ENCODE data around the gene SLC25A22. TPM values are rescaled to one million over a fixed set of nuclear protein-coding genes. Genes with fewer than 3 reads are reported as not detected.

The SLC25A22 gene
- total RNA-seq, 1 donor from 2014 or later, result 60.2 TPM

DNA sequence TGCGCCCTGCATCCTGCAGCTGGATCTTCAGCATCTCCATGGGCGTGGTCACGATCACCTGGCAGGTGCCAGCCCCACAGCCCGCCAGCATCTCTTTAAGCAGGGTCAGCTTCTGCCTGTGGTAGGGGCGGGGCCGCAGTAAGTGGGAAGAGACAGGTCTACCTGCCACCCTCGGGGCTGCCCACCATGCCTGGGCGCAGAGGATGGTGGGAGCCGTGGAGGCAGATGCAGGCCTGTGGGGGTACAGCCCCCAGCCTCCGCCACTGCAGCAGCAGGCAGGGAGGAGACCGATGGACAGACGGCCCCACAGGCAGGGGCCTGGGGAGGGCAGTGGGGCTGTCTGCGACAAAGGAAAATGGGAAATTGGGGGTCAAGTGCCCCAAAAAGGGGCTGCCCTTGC lies 5.2 kb downstream of the SLC25A22 start:
- intact Hi-C loops (cut with micrococcal nuclease), result no loop called here

DNA sequence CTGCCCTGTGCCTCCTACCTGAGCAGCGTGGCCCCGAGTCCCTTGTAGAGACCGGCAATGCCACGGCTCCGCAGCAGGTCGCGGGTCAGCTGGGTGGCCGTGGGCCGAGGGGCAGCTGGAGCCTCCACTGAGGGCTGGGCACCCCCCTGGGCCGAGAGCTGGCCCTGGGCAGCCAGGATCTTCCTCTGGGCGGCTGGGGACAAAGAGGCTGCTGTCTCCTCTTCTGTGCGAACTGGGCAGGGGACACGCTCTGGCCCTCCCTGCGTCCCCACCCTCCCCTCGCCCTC lies 5.6 kb downstream of the SLC25A22 start:
- intact Hi-C loops (cut with micrococcal nuclease), result no loop called here

DNA sequence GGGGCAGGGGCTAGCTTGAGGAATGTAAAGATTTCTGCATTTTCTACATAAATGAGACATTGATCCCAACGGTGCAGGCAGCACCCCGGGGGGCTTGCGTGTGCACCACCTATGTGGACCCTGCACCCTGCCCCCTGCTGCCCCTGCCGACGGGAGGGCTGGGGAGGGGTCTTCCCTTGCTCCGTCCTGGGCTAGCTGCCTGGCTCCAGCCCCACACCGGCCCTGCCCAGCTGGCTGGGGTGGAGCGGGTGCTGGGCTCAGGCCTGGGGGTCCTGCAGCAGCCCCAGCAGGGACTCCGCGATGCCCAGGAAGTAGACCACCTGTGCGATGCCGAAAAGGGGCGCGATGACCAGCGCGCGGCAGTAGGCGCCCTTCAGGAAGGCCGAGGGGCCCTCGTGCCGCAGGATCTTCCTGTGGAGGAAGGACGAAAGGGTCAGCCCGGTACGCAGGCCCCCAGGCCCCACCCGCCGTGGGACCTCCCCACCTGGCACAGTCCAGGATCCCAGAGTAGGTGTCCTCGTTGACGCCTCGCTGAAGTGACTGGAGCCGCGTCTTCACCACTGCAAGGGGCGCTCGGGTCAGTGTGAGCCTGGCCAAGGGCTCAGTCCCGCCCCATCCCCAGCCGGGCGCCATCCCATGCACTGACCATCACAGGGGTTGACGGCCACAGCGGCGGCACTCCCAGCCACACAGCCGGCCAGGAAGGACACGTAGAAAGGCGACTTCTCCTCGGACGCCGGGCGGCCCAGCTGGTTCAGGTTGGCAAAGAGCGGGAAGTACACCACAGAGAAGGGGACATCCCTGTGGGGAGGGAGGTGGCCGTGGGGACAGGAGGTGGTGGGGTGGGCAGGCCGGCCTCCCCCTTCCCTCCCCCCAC lies 6.2 kb downstream of the SLC25A22 start:
- intact Hi-C loops (cut with micrococcal nuclease), result no loop called here

DNA sequence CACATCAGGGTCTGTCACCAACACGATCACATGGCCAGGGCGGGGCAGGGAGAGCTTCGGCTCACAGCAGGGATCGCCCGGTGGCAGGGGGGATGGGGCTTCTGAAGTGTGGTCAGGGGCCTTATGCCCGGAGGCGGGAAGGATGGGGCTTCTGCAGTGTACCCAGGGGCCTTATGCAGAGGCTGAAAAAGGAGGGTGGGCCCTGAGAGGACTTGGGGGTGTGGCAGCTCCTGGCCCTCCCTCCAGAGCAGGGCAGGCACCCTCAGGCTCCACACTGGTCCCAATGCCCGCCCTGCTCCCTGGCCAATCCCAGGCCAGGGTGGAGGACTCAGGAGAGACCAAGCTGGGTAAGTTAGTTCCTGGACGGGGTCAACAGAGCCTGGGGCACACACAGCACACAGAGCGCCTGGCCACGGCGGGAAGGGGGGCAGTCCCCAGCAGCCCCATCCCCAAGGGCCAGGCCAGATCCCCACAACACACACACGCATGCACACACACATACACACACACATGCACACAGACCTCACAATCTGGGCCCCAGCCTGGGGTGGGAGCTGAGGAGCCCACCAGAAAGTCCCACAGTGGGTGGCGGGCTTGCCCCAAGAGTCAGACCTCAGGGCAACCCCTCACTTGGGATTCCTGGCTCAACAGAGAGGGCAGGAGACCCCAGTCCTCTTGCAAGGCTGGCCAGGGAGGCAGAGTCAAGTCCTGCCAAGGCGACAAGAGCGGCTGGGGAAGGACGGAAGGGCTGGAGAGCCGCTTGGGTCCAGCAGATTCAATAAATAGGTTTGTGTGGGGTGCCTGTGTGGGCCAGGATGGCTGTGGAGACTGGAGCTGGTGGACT lies 7.1 kb downstream of the SLC25A22 start:
- intact Hi-C loops (cut with micrococcal nuclease), result no loop called here

DNA sequence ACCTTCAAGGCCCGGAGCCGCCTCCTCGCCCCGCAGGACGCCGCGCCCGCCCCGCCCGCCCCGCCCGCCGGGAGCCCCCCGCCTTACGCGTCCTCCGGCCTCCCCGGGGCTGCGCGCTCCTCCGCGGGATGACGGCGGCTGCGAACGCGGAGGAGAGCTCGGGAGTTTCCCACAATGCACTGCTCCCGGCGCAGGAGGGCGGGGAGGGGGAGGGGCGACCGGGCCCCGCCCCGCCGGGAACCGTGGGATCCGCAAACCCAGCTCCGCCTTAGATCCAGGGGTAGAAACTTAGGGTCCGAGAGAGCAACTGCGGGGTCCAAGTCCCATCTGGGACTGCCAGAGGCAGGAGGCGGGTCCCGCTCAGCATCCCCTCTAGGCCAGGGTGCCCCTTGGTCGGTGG lies 8.1 kb downstream of the SLC25A22 start, which contains the start of gene CEND1:
CEND1 (minus strand) TSS at position 148 of the 400 bp plus-strand sequence. CDS start 1,514 bp downstream, outside the sequence.
- intact Hi-C loops (cut with micrococcal nuclease), result no loop called here

DNA sequence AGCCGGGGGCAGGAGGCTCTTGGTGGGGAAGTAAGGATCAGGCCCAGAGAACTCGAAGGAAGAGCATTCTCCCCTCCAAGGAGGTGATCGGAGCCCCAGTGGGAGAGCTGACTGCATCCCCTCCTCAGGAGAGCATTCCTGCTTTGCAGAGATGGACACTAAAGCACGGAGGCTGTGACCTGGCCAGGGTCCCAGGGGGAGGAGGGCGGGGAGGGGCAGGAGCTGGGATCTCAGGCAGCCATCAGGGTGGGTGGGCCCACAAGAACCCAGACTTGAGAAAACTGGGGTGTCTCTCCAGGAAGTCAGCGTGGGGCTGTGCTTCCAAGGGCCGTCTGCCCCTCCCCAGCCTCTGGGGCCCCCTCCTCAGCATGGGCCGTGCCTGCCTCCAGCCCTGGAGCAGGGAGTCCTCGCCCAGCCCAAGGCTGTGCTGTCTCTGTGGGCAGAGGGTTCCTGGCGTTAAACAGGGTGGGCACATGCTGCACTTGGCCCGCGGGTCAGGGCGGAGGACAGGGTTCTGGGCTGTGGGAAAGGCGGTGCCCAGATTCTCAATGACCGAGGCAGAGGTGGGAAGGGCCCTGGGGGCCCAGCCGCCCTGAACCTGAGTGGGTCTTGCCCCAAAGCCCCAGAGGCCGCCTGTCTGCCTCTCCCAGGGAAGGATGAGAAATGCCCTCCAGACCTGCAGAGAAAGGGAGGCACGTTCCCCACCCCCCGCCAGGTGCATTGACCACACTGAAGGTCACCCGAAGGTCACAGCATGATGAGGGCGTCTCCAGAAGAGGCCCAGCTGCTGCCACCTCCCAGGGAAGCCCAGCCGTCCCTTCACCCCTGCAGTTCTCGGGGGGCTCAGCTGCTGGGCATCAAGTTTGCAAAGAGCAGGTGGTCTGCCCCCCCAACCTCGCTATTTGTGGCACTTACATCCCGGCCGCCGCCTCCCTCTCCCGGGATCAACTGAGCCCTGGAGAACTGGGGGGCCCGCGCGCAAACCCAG lies 8.8 kb downstream of the SLC25A22 start:
- intact Hi-C loops (cut with micrococcal nuclease), result no loop called here

DNA sequence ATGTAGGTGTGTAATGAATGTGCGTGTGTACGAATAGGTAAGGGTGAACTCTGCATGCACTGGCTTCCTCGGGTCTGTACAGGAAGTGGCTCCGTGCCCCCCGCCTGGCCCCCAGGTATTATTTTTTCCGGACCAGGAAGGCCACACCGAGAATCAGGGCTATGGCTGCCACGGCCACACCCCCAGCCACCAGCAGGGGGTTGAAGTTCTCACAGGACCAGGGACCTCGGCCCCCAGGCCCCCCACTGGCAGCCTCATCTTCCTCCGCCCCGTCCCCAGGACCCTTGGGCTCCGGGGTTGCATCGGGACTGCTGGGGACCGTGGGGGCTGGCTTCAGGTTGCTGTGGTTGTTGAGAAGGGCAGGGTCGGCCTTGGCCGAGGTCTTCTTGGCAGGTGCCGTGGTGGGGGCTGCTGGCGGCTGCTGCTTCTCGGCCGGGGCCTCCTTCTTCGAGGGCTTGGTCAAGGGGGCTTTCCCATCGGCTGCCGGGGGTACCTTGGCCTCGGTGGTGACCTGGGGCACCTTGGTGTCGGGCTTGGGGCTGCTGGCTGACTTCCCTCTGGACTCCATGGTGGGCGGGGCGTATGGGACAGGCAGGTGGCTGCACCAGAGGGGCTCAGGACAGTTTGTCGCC lies 10.0 kb downstream of the SLC25A22 start:
- intact Hi-C loops (cut with micrococcal nuclease), result no loop called here

DNA sequence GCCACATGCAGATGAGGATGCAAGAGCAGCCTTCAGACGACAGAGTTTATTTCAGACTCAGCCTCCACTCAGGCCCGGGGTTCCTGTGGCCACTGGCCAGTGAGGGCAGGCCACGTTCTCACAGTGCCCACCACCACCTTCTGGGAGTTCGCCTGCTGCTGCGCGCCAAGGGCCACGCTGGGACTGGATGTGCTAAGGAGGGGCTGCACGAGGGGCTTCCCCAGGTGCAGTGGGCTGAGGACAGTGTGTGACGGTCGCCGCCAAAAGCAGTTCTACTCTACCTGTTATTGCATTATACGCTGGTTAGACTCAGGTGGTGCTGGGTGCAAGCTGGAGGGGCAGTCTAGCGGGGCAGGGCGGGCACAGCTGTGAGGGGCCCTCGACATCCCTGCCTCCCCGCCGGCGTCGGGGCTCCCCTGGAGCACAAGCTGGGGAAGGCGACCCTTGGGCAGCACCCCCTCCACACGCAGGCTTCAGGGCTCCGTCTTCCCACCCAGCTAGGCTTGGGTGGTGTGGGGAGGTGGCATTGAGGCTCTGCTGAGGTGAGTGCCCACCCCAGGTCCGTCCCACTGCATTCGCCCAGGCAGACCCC lies 10.9 kb downstream of the SLC25A22 start:
- intact Hi-C loops (cut with micrococcal nuclease), result no loop called here

DNA sequence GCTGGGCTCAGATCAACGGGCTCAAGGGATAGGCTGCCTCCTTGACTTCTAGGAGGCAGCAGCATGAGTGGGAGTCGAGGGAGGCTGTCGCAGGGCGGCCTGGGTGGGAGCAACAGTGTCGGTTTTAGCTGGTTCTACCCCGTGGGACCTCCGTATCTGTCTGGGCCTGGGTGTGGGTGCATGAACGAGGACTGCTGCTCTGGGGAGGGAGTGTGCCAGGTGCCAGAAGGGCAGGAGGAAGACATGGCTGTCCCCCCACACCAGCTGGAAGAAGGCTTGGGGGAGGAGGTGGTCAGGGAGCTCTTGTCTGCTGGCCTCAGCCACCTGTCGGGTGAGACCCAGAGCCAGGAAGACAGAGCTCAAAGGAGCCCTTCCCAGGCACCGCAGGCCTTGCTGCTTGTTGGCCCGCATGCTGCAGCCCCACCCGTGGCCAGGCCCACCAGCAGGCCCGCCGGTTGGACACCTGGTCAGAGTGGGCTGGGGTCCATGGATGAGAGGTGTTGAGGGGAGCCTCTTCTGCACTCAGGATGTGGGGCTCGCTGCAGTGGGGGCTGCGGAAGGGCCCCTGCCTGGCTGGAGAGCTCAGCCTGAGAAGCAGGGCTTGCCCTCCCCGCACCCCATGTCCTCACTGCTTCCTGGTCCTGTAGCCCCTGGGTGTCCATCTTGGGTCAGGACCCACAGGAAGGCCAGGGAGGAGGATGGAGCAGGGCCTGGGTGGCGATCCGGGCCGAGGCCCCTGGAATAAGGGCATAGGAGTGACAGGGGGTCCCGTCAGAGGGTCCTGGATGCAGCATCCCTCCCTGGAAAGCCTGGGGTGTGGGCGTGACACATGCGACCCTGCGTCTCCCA lies 11.6 kb downstream of the SLC25A22 start:
- intact Hi-C loops (cut with micrococcal nuclease), result no loop called here

DNA sequence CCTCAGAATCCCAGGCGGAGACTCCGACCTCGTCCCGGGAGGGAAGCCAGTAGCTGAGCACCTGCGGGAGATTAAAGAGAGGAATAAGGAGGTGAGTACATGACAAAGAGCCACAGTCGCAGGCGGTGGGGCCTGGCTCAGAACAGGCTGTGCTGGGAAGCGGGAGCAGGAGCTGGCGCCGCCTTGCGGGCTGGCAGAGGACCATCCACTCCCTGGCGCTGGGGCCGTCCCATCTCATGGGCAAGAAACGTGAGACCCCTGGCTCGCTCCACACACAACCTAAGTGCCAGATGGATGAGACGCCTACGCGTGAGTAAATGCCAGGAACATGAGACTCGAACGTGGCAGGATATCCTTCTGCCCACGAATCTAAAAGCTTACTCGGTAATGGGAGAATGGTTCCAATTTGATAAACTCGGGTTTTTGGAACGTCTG lies 14.5 kb downstream of the SLC25A22 start:
- intact Hi-C loops (cut with micrococcal nuclease), result no loop called here

DNA sequence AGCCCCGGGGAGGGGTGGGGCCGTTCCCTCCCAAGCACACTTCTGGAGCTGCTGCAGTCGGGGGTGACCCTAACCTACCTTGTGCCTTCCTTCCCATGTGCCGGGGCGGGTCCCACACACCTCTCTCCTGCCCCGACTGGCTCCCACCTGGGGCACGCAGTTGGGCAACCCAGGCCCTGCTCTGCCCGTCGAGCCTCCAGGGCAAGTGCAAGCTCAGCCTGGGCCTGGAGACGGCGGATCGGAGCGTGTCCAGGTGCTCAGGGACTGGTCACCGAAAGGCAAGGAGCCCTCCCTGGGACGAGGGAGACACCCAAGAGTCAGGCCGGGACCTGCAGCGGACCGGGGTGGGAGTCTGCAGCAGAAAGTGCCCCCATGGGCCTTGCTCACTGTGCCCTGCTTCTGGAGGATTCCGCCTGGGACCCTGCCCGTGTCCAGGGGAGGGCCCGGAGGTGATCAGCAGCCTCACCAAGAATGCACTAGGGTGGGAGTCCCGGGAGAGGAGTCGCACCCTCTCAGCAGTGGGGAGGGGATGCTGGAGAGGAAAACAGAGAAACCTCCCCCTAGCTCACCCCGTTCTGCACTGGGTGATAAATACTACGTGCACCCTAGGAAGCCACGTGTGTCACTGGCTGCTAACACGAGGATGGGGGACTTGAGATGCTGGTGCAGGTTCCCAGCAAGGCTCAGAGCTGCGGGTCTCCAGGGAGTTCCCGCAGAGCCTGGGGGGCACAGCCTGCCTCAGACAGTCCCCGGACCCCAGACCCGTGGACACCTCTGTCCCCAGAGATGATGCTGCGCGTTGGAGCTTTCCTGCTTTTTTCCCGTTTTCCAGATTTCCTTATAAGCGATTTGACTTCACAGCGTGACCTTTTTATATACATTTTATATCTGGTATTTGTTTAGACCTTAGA lies 15.6 kb downstream of the SLC25A22 start:
- intact Hi-C loops (cut with micrococcal nuclease), result no loop called here

DNA sequence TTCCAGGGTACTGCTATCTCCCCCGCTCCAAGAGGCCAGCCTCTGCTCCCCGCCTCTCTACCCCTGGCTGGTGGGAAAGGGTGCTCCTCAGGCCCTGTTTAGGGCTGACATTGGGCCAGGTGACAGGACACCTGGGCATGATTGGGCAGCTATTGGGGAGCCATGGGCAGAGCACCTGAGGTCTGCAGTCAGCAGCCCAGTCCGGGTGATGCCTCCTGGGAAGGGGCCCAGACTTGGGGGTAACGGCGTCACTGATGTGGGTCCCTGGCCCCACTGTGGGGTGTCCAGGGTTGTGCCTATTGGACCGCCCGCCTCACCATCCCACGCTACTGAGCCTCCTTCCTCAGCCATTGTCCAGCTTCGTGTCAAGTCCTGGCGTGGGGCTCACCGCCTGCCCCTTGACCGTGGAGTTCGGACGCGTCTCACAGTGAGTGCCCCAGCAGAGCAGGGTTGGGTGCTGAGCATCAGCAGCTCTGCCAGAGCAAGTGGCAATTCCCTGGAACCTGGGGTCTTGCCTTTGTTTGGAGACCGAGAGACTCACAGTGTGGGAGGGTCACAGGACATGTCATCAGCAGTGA lies 18.0 kb downstream of the SLC25A22 start:
- intact Hi-C loops (cut with micrococcal nuclease), result no loop called here

DNA sequence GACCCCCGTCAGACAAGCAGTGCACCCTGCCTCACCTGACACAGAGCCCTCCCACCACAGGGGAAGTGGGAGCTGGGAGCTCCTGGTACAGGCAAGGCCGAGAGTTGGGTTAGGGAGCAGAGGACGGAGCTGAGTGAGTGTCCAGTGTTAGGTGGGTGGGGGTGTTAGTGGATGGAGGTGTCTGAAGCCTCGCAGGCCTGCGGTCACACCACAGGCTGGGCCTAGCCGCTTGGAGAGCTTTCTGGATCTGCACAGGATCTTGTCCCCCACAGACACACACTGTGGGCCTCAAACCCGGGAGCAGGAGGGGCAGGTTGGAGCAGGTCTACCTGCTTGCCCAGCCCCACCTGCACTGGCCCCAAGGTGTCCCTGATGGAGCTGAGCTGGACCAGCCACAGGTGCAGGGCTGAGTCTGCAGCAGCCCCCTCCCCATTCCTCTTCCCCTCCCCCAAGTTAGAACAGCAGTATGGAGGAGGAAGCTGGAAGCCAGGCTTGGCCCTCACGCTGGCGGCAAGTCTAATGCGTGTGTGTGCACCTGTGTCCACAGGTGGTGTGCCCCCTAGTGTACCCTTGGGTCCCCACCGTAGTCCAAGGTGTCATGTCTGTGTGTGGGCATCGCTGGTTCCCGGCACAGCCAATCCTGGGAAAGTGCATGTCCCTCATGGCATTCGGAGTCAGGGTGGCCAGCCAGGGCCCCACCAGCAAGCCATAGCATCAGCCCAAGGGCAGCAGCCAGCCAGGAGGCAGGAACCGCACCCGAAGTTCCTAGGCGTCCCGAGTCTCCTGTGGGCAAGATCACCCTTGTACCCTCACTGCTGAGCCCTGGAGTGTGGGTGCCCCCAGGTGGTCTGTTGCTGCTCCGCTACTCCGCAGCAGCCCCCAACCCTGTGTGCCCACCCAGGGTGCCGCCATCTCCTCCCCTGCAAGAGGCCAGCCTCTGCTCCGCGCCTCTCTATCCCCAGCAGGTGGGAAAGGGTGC lies 18.8 kb downstream of the SLC25A22 start:
- intact Hi-C loops (cut with micrococcal nuclease), result loop anchor here (1.0 kb wide), 1 partner anchor 31 kb away; no protein-coding TSS in a partner anchor

DNA sequence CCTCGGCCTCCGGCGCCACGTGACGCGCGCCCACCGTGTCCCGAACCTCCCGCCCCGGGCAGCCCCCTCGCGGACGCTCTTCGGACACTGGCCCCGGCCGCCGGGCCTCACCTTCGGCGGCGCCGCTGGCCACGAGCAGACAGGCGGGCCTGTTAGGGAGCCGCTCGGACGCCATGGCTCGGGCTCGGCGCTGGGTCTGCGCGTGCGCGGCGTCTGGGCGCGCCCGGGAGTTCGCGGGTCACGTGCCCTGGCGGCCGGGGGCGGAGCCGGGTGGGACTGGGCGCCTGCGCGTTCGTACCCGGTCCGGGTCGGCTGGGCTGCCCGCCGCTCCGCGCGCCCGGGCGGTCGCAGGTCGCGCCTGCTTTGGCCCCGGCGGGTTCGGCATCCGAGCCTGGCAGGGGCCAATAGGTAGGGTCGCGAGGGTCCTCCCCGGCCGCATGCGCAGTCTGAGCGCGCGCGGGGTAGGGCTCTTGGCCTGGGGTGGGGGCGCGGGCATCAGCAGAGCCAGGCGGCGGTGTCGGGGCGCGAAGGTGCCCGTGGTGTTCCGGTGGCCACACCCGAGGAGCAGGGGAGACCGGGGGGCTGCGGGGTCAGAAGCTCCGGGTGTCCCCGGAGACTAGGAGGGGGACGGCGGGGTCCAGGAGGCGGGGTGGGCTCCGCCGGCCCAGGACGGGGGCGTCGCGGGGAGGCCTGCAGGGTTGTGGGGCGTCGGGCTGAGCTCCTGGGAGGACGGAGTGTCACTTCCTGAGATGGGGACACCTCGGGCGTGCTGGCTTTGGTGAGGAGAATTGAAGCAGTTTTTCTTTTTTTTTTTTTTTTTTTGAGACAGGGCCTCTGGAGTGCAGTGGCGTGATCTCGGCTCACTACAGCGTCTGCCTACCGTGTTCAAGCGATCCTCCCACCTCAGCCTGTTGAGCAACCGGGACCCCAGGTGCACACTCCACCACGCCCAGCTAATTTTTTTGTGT lies 20.5 kb downstream of the SLC25A22 start, which contains the start of gene GATD1:
GATD1 (minus strand) TSS at position 200 of the 968 bp plus-strand sequence; CDS start at position 175, 25 bp downstream.
- intact Hi-C loops (cut with micrococcal nuclease), result loop anchor here (1.0 kb wide), 4 partner anchors 19 to 82 kb away; partner anchors contain the start of genes DEAF1, RPLP2 and TMEM80

Measured in T-helper 1 cell treated with Interleukin-12 subunit alpha and Interleukin-12 subunit beta and Interleukin-4 antibody, amounts not matched to agents 30 ng/mL and 1 ng/mL, for 36 hours (primary cell).